Tibial nerve (tissue), 4 donors: Measurements from ENCODE around the gene FOXRED2. TPM values are rescaled to one million over a fixed set of nuclear protein-coding genes. Genes with fewer than 3 reads are reported as not detected.

Experiments used
- DNase-seq, 2 donors: peaks; one replicate each; pipeline ENCODE4 v3.0.0-alpha.2; 2019; ENCODE audit warnings: low spot score in 2 of 2
- H3K27ac ChIP-seq, 4 donors: fragments of 200-600 bp; sonication (generic) in 3 of 4; one replicate each; pipeline ENCODE4 v1.5.1; 2017 to 2019; ENCODE audit warnings: mild to moderate bottlenecking in 1 of 4
- H3K27me3 ChIP-seq, 2 donors: fragments of 200-600 bp; sonication (generic) in 1 of 2; one replicate each; pipeline versions ENCODE4 v1.5.1 to v1.6.0; 2017 to 2019
- H3K36me3 ChIP-seq, 3 donors: fragments of 200-600 bp; sonication (generic); one replicate each; pipeline ENCODE4 v1.5.1; 2018 to 2019
- H3K4me1 ChIP-seq, 4 donors: fragments of 200-600 bp; sonication (generic) in 3 of 4; one replicate each; pipeline ENCODE4 v1.5.1; 2017 to 2019
- H3K4me3 ChIP-seq, 4 donors: fragments of 200-600 bp; sonication (generic) in 3 of 4; one replicate each; pipeline ENCODE4 v1.5.1; 2017 to 2019; ENCODE audit warnings: mild to moderate bottlenecking in 1 of 4, moderate library complexity in 1 of 4
- H3K9me3 ChIP-seq, 4 donors: fragments of 200-600 bp; sonication (generic) in 3 of 4; one replicate each; pipeline ENCODE4 v1.5.1; 2017 to 2019
- EP300 ChIP-seq, 2 donors: sonication (generic); formaldehyde crosslinking; IDR thresholded peaks; one replicate each; pipeline ENCODE4 v1.6.1; 2017; ENCODE audit warnings: antibody characterized with exemption in 2 of 2, mild to moderate bottlenecking in 1 of 2
- POLR2A ChIP-seq, 2 donors: fragments of 450-650 bp; IDR thresholded peaks; one replicate each; pipeline ENCODE4 v1.6.1; 2017; ENCODE audit warnings: antibody characterized with exemption in 2 of 2, mild to moderate bottlenecking in 2 of 2, moderate library complexity in 2 of 2
- WGBS, 2 donors: methylation state at CpG; one replicate each; pipeline ENCODE4 v1.1.5; 2018; 5-methylcytosine and 5-hydroxymethylcytosine counted together
- small RNA-seq: library from RNA; depleted of rRNA; stranded (forward); fragments of <200 nt; gene quantifications from one replicate; pipeline ENCODE3, GENCODE V24; 2016
- total RNA-seq, 4 donors: library from RNA; depleted of rRNA; stranded (reverse); fragments of >200 nt; gene quantifications; one replicate each; pipeline ENCODE4 v1.1.0, GENCODE V29; 2016
- TF ChIP-seq, protein P1 (sequence below), 5 experiments: fragments of 200-600 bp in 3 of 5; fragments of 450-650 bp in 2 of 5; sonication (generic) in 3 of 5; IDR thresholded peaks; one replicate each; pipeline ENCODE4 v1.5.1; 2016 to 2019; ENCODE audit warnings: antibody characterized with exemption in 5 of 5, mild to moderate bottlenecking in 3 of 5, moderate library complexity in 2 of 5

The FOXRED2 gene
- total RNA-seq, 4 donors from 2014 or later = 3.1 to 13.7 (median 13.1) TPM

DNA sequence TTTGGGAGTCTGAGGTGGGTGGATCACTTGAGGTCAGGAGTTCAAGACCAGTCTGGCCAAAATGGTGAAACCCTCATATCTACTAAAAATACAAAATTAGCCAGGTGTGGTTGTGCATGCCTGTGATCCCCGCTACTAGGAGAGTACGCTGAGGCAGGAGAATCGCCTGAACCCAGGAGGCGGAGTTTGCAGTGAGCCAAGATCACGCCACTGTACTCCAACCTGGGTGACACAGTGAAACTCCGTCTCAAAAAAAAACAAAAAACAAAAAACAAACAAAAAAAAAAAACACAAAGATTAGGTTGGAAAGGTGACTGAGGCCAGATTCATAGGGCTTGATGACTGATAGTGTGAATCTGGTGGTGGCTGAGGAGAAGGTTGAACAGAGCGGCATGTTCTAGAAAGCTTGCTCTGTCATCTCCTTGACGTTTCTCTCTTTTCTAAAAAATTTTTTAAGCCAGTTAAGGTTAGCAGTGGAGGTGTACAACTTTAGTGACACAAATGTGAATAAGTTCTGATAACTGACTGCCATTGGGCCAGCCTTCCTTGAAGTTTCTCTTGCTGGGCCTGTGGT lies 66.3 kb downstream of the FOXRED2 start:
- Histone ChIP-seq H3K4me1 (peaks cover 0 to 10% (median 4%) of the 10 kb centered on the region in 4 donors), H3K4me3 (no peak overlapping the region), H3K27me3 (no peaks in the 10 kb centered on the region), H3K27ac (no peak overlapping the region), H3K9me3 (peaks cover 0 to 3% (median 0%) of the 10 kb centered on the region in 4 donors), H3K36me3 (no peaks in the 10 kb centered on the region)
- WGBS, 2 donors = 90 to 94% methylated on average over 8 of the region's 8 CpGs
- TF ChIP-seq POLR2A (IDR thresholded peaks at IDR 0.05) = no peak
- no peak for DNase-seq

DNA sequence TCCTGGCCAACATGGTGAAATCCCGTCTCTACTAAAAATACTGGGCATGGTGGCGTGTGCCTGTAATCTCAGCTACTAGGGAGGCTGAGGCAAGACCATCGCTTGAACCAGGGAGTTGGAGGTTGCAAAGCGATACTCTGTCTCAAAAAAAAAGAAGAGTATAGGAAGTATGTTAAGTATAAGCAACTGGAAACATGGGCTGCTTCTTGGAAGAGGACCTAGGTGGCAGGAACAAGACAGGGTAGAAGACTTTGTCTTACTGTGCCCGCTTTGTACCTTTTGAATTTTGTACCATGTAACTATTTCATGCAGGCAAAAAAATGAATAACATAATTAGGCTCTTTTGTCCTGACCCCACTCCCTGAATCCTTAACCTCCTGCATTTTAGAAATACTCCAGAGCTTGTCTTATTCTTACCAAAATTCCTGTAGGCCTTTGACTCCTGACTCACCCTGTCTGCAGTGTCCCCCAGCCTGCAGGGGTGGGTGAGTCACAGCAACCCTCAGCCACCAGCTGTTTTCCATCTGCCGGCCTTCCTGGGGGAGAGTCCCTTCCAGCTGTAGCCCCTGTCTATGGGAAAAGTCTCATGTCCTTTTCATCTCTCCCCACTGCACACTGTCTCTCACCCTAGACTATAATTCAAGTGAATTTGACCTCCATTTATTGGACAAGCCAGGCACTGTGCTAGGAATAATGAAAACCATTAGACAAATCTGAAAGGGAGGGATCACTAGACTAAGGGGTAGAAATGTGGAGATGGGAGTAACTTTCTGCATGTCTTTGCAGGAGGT lies 67.2 kb downstream of the FOXRED2 start:
- TF ChIP-seq, protein P1, sequence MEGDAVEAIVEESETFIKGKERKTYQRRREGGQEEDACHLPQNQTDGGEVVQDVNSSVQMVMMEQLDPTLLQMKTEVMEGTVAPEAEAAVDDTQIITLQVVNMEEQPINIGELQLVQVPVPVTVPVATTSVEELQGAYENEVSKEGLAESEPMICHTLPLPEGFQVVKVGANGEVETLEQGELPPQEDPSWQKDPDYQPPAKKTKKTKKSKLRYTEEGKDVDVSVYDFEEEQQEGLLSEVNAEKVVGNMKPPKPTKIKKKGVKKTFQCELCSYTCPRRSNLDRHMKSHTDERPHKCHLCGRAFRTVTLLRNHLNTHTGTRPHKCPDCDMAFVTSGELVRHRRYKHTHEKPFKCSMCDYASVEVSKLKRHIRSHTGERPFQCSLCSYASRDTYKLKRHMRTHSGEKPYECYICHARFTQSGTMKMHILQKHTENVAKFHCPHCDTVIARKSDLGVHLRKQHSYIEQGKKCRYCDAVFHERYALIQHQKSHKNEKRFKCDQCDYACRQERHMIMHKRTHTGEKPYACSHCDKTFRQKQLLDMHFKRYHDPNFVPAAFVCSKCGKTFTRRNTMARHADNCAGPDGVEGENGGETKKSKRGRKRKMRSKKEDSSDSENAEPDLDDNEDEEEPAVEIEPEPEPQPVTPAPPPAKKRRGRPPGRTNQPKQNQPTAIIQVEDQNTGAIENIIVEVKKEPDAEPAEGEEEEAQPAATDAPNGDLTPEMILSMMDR (IDR thresholded peaks at IDR 0.05) = no peak
- no peak for TF ChIP-seq POLR2A (IDR thresholded peaks at IDR 0.05)
- peak in 1 of 2 donors; percentile 12 for TF ChIP-seq EP300 (IDR thresholded peaks at IDR 0.05)
- no peak for DNase-seq
- Histone ChIP-seq H3K36me3 (no peaks in the 10 kb centered on the region), H3K27ac (no peak overlapping the region), H3K9me3 (no peaks in the 10 kb centered on the region), H3K27me3 (no peaks in the 10 kb centered on the region), H3K4me3 (no peak overlapping the region), H3K4me1 (peaks cover 0 to 8% (median 2%) of the 10 kb centered on the region in 4 donors)
- WGBS, 2 donors = 83 to 85% methylated on average over 6 of the region's 6 CpGs

Small RNAs within 50 kb of the gene (small RNA-seq; reads per million reads assigned to genes)
- not detected for gene RF00019

Other genes starting within 250 kb of the FOXRED2 start
- 100 to 1,000 TPM; 361 to 406 (median 386) TPM for gene MYH9, start 119.1 kb downstream of the FOXRED2 start, total RNA-seq
- gene TXN2, start 25.4 kb downstream of the FOXRED2 start, total RNA-seq = 10 to 100 TPM; 50.4 to 83.5 (median 68.0) TPM
- 100 to 1,000 TPM; 200 to 272 (median 238) TPM for gene EIF3D, start 22.1 kb upstream of the FOXRED2 start, total RNA-seq
- not detected for gene CACNG2, start 196.7 kb upstream of the FOXRED2 start, total RNA-seq